RWPE2 (cell line): ENCODE results near the gene TUBG2.
"Not testable (repeated sequence)": the region's sequence is repeated elsewhere in the genome, so short reads cannot be mapped to it uniquely, and the experiment has no call there.

Experiments used
- ATAC-seq: fragments of 200-7000 bp; cut with Tn5 transposase; 3 replicates; pipeline ENCODE4 v1.9.1; 2021; ENCODE audit warnings: low read depth
- DNase-seq: peaks from one replicate; pipeline ENCODE4 v3.0.0-alpha.2; 2020; ENCODE audit warnings: low spot score
- H3K27ac ChIP-seq: fragments of 450-650 bp; 2 replicates; pipeline ENCODE4 v1.5.1; 2017; ENCODE audit warnings: mild to moderate bottlenecking; ENCODE audit not compliant: poor library complexity, severe bottlenecking
- H3K27me3 ChIP-seq: fragments of 250-450 bp; sonication (Bioruptor Pico); 2 replicates; pipeline ENCODE4 v1.5.1; 2021; ENCODE audit warnings: mild to moderate bottlenecking, moderate library complexity; ENCODE audit not compliant: insufficient read depth, poor library complexity, severe bottlenecking
- H3K36me3 ChIP-seq: fragments of 250-450 bp; sonication (Bioruptor Pico); 2 replicates; pipeline ENCODE4 v1.5.1; 2020; ENCODE audit warnings: low read depth, mild to moderate bottlenecking, moderate library complexity
- H3K4me1 ChIP-seq: fragments of 250-450 bp; sonication (Bioruptor Pico); 2 replicates; pipeline ENCODE4 v1.5.1; 2021; ENCODE audit warnings: mild to moderate bottlenecking, moderate library complexity; ENCODE audit not compliant: insufficient read depth, poor library complexity, severe bottlenecking
- H3K4me3 ChIP-seq: fragments of 250-450 bp; sonication (Bioruptor Pico); 2 replicates; pipeline ENCODE4 v1.5.1; 2021; ENCODE audit warnings: mild to moderate bottlenecking, moderate library complexity; ENCODE audit not compliant: severe bottlenecking
- H3K9me3 ChIP-seq: fragments of 250-450 bp; sonication (Bioruptor Pico); 2 replicates; pipeline ENCODE4 v1.5.1; 2021; ENCODE audit warnings: mild to moderate bottlenecking, moderate library complexity; ENCODE audit not compliant: severe bottlenecking
- CTCF ChIP-seq: fragments of 450-650 bp; IDR thresholded peaks from one replicate; pipeline ENCODE4 v1.5.1; 2017; ENCODE audit warnings: mild to moderate bottlenecking, moderate library complexity; ENCODE audit not compliant: poor library complexity, severe bottlenecking

The TUBG2 gene

GRCh38 chr17:42659079-42659931, at the start of gene TUBG2:
Gene TUBG2, plus strand, starts transcription at chr17:42659284. Its CDS starts 220 bp downstream, at chr17:42659504.
- Histone ChIP-seq H3K9me3 (no peaks in the 10 kb centered on the region), H3K27ac (peak within 1 kb of the TSS; percentile 82), H3K4me1 (peaks cover 17% of the 10 kb centered on the region), H3K36me3 (peaks cover 39% of the 10 kb centered on the region), H3K4me3 (peak within 1 kb of the TSS; percentile 47), H3K27me3 (no peaks in the 10 kb centered on the region)
- TF ChIP-seq CTCF = no peak
- peak; percentile 80 for ATAC-seq
- peak; percentile 90 for DNase-seq

- H3K27me3 ChIP-seq, DNase-seq, H3K4me1 ChIP-seq, H3K9me3 ChIP-seq: not testable (repeated sequence)
- H3K4me3 ChIP-seq = peak overlapping the region; percentile 61
- H3K36me3 ChIP-seq = peaks cover 43% of the 10 kb centered on the region
- peak overlapping the region; percentile 77 for H3K27ac ChIP-seq
- peak; percentile 28 for ATAC-seq
Measured at GRCh38 chr17:42609814-42610801, 49.0 kb upstream of the TUBG2 start.

GRCh38 chr17:42612013-42612412, 47.1 kb upstream of the TUBG2 start:
- ATAC-seq = no peak
- Histone ChIP-seq H3K27me3 (no peaks in the 10 kb centered on the region), H3K4me3 (no peak overlapping the region), H3K9me3 (no peaks in the 10 kb centered on the region), H3K36me3 (peaks cover 47% of the 10 kb centered on the region), H3K4me1 (peaks cover 3% of the 10 kb centered on the region), H3K27ac (no peak overlapping the region)
- no peak for TF ChIP-seq CTCF
- no peak for DNase-seq

- Histone ChIP-seq H3K4me1 (peaks cover 6% of the 10 kb centered on the region), H3K36me3 (peaks cover 47% of the 10 kb centered on the region), H3K9me3 (no peaks in the 10 kb centered on the region), H3K27me3 (no peaks in the 10 kb centered on the region), H3K27ac (no peak overlapping the region), H3K4me3 (no peak overlapping the region)
- no peak for TF ChIP-seq CTCF
- DNase-seq = no peak
- ATAC-seq = no peak
Measured at GRCh38 chr17:42613699-42614295, 45.3 kb upstream of the TUBG2 start.

- peaks cover 7% of the 10 kb centered on the region for H3K4me1 ChIP-seq
- peak overlapping the region; percentile 28 for H3K27ac ChIP-seq
- no peaks in the 10 kb centered on the region for H3K9me3 ChIP-seq
- no peak for DNase-seq
- peaks cover 21% of the 10 kb centered on the region for H3K36me3 ChIP-seq
- peak; percentile 26 for ATAC-seq
- H3K27me3 ChIP-seq = no peaks in the 10 kb centered on the region
- no peak overlapping the region for H3K4me3 ChIP-seq
- TF ChIP-seq CTCF = no peak
Measured at GRCh38 chr17:42617956-42618431, 41.1 kb upstream of the TUBG2 start.
